ENCODE measurements around the gene EIF2AK3.

The EIF2AK3 gene

GRCh38 chr2:88666576-88666975, 39.3 kb upstream of the EIF2AK3 start:
- no peak overlapping the region for H3K4me3 ChIP-seq (replicated peaks; ENCODE audit: low read depth, low read length)
- TF ChIP-seq CTCF (IDR thresholded peaks at IDR 0.05; ENCODE audit: low read length, missing control alignments) = no peak
- no peak for DNase-seq (ENCODE audit: low read depth)

GRCh38 chr2:88660622-88661021, 33.4 kb upstream of the EIF2AK3 start:
- H3K4me3 ChIP-seq (replicated peaks; ENCODE audit: low read depth, low read length) = no peak overlapping the region
- TF ChIP-seq CTCF (IDR thresholded peaks at IDR 0.05; ENCODE audit: low read length, missing control alignments) = no peak
- no peak for DNase-seq (ENCODE audit: low read depth)

- TF ChIP-seq CTCF (IDR thresholded peaks at IDR 0.05; ENCODE audit: low read length, missing control alignments) = no peak
- no peak overlapping the region for H3K4me3 ChIP-seq (replicated peaks; ENCODE audit: low read depth, low read length)
- DNase-seq (ENCODE audit: low read depth) = peak; percentile 59
Observed at GRCh38 chr2:88659538-88659915, 32.3 kb upstream of the EIF2AK3 start.

- DNase-seq (ENCODE audit: low read depth) = peak; percentile 41
- H3K4me3 ChIP-seq (replicated peaks; ENCODE audit: low read depth, low read length) = no peak overlapping the region
Observed at GRCh38 chr2:88658881-88659537, 31.7 kb upstream of the EIF2AK3 start.

GRCh38 chr2:88658326-88658725, 31.1 kb upstream of the EIF2AK3 start:
- DNase-seq (ENCODE audit: low read depth) = peak; percentile 68
- no peak for TF ChIP-seq CTCF (IDR thresholded peaks at IDR 0.05; ENCODE audit: low read length, missing control alignments)
- H3K4me3 ChIP-seq (replicated peaks; ENCODE audit: low read depth, low read length) = no peak overlapping the region

More at GRCh38 chr2:88658881-88659537, 31.7 kb upstream of the EIF2AK3 start:
- TF ChIP-seq CTCF (IDR thresholded peaks at IDR 0.05; ENCODE audit: low read length, missing control alignments) = no peak

GRCh38 chr2:88657131-88657530, 29.9 kb upstream of the EIF2AK3 start:
- no peak overlapping the region for H3K4me3 ChIP-seq (replicated peaks; ENCODE audit: low read depth, low read length)

More at GRCh38 chr2:88657131-88657530, 29.9 kb upstream of the EIF2AK3 start:
- TF ChIP-seq CTCF (IDR thresholded peaks at IDR 0.05; ENCODE audit: low read length, missing control alignments) = no peak
- no peak for DNase-seq (ENCODE audit: low read depth)

Data from fibroblast of pulmonary artery (primary cell).